ENCODE data around the gene WDR37.
"Not testable (repeated sequence)": the region's sequence is repeated elsewhere in the genome, so short reads cannot be mapped to it uniquely, and the experiment has no call there.

The WDR37 gene

DNA sequence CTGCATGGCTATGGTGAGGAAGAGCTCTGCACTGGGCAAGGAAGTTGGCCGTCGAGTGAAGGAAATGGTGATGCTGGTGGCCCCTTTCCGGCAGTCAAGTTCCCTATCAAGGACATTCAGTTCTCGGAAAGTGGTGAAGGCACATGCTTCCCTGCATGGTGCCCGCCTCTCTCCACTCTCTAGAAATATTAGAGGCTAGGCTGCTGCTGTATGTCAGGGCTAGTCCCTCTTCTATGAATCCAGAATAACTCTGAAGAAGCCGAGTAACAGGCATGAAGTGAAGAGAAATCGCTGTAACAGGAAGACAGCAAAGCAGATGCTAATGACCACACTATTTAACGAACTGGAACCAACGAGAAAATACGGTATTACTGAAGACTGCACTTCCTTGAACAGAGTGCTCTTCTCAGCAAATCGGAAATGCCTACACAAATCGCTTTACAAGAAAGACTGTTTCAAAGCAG is 12.6 kb upstream of the WDR37 start:
- no peak for DNase-seq

GRCh38 chr10:1044146-1044545 is 12.0 kb upstream of the WDR37 start:
- DNase-seq: no peak

DNA sequence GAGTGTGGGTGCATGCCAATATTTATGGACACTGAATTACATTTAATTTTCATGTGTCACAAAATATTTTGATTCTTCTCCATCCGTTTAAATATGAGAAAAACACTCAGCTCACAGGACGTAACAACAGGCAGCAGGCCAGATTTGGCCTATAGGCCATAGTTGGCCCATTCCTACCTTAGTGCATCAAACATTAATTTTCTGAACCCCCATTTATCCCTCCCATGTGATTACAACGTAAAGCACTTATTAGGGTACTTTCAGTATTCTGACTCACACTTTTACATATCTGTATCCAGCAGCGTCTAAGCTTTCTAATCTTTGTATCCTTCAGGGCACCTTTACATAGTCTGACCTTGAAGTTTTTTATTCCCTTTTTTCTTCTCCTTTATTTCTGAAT is 11.2 kb upstream of the WDR37 start:
- DNase-seq: no peak

GRCh38 chr10:1045415-1045814 is 10.8 kb upstream of the WDR37 start:
- no peak for DNase-seq

DNA sequence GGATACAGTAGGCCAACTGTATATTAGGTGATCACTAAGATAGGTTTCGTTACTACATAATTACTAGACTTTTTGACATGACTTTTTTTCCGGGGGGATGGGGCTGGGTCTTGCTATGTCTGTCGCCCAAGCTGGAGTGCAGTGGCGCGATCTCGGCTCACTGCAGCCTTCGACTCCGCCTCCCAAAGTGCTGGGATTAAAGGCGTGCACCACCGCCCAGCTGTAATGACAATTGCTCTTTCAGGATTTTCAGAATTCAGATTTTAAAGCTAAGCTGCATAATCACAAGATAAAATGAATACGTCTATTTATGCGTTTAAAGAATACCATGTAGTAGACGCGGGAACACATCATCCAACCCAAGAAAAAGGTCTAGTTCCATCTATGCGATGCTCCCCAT is 8.2 kb upstream of the WDR37 start:
- no peak for DNase-seq

- DNase-seq: no peak
Measured at GRCh38 chr10:1048349-1048731, 7.8 kb upstream of the WDR37 start.

DNA sequence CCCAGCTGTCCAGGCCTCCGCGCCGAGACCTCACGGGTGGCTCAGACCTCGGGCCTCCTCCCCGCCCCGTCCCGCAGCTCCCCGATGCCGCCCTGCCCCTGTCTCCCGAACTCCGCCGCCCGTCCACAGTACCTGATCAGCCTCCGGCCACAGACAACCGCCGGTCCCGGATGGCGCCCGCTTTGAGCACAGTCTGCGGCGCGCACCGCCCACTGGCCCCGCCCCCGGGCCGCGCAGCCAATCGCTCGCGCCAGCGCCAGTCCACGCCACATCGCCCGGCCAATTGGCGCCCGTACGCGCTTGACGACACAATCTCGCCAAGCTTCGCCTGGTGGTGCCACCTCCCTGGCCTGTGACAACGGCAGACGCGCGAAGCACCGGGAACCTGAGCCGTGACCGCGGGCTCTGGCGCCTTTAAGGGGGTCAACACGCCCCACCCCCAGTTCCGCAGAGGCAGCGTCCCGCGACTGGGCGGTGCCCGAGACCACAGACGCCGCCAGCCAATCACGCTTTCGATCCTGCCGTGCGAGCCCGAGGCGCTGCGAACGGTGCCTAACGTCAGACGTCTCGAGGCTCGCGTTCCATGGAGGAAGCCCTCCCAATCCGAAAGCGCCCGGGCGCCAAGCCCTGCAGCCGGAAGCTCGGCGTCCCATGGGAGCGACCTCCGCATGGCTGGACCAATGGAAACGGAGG is 7.3 kb upstream of the WDR37 start, which contains the start of gene IDI1:
IDI1 (minus strand) TSS at position 388 of the 693 bp plus-strand sequence; CDS start at position 272, 116 bp downstream.
- peak; percentile 95 for DNase-seq

DNA sequence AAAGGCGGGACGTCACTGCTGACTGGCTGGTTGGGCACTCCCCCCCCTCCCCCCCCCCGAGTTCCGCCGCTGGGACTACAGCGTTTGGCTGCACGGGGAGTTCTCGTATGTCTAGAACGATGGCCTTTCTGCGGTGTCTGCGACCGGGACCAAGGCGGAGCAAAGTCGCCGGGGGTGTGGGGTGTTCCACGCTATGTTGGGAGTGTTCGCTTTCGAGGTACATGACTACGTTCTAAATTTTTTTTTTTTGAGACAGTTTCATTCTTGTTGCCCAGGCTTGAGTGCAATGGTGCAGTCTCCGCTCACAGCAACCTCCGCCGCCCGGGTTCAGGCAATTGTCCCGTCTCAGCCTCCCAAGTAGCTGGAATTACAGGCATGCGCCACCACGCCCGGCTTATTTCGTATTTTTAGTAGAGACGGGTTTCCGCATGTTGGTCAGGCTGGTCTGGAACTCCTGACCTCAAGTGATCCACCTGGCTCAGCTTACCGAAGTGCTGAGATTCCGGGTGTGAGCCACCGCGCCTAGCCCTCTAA is 6.7 kb upstream of the WDR37 start:
- no peak for DNase-seq

DNA sequence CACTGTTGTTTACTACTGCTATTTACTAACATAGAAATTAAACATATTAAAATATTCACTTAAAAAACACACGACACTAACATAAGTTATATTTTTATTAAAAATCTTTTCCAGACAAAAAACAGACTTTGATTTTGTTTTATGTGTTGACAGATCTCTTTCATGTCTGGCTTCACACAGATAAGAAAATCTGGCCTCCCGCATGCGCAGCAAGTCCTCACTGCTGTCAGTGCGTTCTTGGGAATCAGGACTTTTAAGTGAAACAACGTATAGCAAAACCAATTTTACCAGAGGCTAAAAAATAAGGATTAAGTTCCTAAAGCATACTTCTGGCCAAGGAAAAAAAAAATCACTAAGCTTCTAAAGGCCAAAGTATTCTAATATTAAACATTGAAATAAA is 6.0 kb upstream of the WDR37 start:
- DNase-seq: no peak

DNA sequence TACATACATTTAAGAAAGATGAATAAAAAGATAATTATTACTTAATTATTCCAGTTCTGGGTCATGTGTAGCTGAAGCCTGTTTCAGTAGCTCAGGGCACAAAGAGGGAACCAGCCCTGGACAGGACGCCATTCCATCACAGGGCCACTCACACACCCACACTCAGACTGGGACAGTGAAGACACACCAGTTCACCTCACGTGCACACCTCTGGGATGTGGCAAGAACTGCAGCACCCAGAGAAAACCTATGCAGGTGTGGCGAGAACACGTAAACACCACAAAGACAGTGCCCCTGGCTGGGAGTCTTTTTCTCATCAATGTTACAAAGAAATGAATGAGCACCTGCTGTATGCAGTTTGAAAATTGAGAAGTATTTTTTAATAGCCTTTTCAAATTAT is 5.6 kb upstream of the WDR37 start:
- no peak for DNase-seq

DNA sequence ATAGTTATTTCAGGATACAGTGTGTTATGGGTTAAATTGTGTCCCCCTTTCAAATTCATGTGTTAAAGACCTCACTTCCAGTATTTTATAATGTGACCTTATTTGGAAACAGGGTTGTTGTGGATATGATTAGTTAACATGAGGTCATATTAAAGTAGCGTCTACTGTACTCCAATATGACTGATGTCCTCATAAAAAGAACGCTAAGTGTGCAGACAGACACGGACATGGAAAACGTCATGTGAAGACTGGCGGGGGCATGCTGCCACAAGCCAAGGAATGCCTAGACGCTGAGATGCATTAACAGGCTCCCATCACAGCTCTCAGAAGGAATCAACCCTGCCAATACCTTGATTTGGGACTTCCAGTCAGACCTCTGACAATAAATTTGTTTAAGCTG is 1.5 kb upstream of the WDR37 start:
- DNase-seq: no peak

GRCh38 chr10:1057106-1057657 is 997 bp downstream of the WDR37 start:
- DNase-seq: no peak

- no peak for DNase-seq
Measured at GRCh38 chr10:1058017-1058416, 1.8 kb downstream of the WDR37 start.

DNA sequence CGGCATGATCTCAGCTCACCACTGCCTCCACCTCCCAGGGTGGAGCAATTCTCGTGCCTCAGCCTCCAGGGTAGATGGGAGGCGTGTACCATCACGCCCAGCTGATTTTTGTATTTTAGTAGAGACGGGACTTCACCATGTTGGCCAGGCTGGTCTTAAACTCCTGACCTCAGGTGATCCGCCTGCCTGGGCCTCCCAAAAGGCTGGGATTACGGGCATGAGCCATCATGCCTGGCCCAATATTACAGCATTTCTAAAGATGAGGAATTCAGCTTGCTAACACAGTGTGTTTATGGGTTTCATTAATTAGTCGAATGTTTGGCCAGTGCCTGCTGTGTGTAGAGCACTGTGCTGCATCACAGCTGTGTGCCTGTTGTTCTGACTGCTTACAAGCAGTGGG is 3.7 kb downstream of the WDR37 start:
- DNase-seq: no peak

DNA sequence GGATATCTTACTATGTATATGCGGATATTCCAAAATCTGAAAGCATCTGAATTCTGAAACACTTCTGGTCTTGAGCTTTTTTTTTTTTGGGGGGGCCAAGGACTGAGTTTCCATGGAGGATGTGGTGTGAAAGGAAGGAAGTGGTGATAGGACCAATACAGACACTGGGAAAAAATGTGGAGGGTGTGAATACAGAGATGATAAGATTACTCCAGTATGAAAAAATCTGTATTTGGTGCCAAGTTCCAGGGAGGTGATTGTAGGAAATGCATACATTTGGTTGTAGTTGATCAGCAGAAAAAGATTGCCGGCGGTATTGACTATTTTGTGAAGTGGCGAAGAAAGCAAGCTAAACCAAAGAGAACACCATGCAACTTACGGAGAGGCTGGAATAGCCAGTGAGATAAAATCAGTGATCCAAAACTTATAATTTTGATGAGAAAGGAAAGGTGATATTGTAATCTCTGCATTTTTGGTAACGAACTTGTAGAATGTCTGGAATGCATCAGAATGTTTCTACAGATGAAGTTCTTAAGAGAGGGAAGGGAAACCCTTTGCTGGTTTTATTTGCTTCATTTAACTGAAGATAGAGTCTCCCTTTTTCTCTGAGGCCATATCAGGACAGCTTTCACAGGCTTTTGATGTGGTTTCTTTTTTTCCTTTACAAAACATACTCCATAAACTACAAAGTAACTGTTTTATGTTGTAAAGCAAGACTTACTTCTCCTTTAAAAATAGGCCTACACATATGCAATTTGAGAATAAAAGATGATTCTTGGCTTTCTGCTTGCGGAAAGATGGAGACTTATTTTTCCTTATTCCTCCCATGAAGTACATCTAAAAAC is 6.0 kb downstream of the WDR37 start:
- DNase-seq: no peak

DNA sequence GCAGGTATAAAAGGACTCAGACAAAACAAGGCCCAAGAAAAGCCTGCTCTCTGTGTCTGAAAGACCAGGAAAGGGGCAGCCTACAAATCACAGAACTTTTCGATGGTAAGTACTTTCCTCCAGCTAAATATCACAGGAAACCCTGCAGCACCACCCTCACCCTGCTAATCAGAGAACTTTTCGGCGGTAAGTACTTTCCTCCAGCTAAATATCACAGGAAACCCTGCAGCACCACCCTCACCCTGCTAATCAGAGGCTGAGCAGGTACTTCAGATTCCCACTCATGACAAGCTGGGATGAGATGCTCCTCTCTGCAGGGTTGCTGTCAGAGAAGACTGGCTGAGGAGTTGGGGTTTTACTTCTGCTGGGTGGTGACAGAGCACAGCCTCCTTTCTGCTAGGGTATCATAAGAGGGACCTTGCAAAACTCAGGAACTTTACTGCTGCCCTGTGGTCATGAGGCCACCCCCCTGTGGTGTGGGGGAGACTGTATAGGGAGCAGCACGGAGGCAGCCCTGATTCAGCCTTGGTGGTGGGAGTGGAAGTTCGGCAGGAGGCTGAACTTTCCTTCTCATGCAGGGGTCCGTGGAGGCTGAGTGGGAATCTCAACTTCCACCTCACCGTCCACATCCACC is 7.2 kb downstream of the WDR37 start:
- DNase-seq: no peak

DNA sequence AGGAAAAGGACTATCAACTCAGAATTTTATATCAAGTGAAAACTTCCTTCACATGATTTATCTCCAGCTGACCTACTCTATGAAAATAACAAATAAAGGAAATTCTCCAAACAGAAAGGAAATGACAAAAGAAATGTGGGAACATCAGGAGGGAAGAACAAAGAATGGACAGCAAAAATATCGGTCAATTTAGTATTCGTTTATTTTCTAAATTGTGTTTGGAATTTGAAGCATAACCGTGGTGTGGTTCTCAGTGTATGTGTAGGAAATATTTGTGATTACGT is 8.7 kb downstream of the WDR37 start:
- no peak for DNase-seq

GRCh38 chr10:1066734-1067133 is 10.5 kb downstream of the WDR37 start:
- not testable (repeated sequence) for DNase-seq

DNA sequence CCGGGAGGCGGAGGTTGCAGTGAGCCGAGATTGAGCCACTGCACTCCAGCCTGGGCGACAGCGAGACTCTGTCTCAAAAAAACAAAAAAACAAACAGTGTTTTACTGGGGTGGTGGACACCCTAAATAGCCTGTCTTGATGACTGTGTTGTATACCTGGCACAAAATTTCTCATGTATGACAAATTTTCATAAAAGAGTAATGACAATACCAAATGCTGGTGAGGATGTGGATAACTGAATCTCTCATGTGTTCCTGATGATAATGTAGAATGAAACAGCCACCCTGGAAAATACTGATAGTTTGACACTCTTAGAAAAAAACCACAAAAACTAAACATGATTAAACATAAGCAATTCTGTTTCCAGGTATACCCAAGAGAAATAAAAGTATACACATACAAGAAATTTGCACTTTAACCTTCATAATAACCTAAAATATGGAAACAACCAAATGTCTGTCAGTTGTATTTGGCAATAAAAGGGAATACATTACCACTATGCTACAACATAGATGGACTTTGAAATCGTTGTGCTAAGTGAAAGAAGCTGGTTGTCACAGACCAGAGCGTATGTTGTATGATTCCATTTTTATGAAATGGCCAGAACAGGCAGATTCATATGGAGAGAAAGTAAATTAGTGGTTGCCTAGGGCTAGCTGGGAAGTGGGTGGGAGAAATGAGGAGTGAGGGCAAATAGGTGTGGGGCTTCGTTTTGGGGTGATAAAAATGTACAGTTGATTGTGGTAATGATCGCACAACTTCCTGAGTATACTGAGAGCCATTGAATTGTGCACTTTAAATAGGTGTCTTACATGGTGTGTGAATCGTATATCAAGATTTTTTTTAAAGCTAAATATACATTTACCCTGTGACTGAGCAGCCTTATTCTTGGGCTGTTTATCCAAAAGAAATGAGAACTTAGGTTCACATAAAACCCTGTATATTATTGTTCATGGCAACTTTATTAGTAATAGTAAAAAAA is 12.5 kb downstream of the WDR37 start:
- no peak for DNase-seq

DNA sequence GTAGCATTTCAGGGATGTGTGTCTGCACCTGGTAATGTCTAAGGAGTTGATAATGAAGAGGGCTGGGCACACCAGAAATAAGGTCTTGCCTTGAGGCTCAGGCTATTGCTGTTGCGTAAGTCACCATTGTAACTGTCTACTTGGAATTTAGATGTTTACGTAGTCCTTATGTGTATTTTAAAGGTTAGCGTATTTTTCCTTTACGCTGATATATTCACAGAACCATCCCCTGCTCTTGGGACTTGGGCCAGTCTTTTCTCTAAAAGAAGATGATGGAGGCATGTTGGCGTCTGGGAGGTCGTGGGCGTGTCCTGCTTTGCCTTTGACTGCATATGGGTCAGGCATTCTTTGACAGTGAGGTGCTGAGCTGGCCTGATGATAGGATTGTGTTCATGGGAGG is 14.7 kb downstream of the WDR37 start:
- no peak for DNase-seq

DNA sequence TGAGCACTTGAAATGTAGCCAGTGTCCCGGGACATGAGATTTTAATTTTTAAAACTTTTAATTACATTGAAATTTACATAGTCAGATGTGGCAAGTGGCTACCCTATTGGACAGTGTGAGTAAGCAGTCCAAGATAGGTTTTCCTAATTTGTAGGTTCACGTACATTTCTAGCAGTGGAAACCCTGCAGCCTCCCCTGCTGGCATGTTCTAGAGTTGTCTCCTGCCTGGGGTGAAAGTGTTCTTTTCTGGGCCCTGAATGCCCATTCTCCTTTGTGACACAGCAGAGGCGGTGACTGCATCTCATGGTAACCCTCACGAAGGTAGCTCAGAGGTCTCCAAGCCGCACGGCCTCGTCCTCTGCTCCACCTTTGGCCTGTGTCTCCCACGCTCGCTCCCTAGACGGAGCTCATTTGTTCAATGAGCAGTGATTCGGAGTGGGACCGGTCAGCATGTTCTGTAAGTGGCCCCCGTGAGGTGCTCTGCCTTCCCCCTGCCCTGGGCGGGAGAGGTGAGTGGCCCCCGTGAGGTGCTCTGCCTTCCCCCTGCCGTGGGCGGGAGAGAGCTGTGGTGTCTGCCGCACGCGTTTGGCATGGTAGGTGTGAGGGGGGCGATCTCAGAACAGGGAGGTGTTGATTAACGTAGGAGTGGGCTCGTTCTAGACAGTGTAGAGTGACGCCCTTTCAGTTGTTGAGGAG is 18.0 kb downstream of the WDR37 start:
- no peak for DNase-seq
